ENCODE data around the gene MED12L.

Gene MED12L

DNA sequence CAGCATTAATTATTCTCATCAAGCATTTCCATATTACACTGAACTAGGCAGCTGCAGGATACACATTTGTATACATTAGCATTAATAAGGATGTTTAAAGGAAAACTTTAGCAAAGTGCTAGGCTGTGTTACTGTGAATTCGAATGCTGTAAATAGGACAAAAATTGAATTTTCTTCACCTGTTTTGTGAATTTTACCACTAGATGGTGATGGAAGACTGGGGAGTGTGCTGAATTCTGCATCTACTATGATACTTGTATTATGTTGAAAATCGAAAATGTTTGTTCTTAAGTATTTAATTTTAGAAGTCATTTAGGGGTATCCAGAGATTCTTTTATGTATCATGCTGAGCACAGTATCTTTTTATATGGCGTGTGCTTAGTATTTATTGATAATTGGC lies 205.2 kb downstream of the MED12L start:
- DNase-seq (ENCODE audit: low spot score) = no peak

DNA sequence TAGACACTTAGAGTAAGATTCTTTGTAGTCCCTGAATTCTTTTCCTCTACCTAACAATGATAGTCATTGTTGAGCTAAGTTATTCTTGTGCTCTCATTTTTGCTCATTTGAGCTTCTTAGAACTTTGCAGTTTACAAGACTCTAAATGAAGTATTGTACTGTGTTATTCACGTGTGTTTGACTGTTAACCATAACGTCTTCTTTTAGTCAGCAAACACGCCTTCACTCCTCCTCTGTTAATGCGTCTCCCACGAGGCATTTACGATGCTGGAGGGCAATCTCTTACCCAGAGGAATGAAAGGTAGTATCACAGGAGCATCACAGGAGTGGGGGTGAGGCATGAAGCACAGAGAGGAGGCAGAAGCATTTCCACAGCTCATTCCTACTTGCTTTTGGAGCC lies 207.7 kb downstream of the MED12L start:
- DNase-seq (ENCODE audit: low spot score) = no peak

GRCh38 chr3:151296226-151296625 lies 210.8 kb downstream of the MED12L start:
- no peak for DNase-seq (ENCODE audit: low spot score)

DNA sequence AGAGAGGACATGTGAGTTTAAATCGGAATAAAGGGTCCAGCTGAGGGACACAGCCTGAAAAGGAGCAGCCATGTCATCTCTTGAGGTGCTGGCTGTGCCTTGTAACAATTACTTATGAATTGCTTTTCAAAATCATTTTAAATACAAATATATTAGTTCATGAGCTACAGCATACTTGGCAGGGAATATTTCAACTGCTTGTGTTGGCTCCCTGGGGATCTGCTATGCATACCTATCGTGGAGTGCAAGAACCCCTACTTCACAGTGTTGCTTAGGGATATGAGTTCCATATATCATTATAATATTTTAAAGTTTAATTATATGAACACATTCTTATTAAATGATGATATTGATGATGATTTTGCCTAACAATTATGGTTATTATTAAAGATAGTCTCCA lies 212.0 kb downstream of the MED12L start:
- DNase-seq (ENCODE audit: low spot score) = no peak

DNA sequence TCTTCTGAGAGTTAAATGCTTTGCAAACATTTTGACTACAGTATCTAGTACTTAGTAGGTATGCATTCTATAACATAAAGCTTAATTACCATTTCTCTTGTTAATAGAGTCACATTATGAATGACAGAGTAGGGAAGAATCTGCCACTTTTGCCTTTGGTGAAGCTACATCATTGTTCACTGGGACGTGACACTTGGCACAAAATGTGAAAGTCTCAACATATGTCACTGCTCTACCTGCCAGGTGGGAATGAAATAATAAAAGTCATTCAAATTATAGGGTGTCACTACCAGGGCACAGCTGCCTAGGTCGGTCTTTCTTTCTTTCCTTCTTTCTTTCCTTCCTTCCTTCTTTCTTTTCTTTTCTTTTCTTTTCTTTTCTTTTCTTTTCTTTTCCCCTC lies 213.5 kb downstream of the MED12L start:
- no peak for DNase-seq (ENCODE audit: low spot score)

DNA sequence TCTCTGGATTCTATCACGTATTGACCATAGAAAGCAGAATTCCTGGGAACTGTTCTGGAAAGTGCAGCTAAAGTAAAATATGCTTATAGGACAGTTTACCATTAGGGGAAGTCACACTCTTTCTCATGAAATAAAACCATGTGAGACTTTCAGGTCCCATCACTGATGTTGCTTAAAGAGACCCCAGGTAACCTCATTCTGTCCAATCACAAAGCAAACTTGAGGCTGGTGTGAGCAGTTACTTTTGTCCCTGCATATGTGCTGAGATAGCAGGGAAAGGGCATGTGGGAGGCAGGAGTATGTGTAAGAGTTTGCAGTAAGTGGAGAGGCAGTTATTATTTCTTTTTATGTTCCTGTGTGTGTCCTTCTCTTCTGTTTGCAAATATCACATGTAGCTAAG lies 215.1 kb downstream of the MED12L start:
- DNase-seq (ENCODE audit: low spot score) = no peak

GRCh38 chr3:151301787-151302186 lies 216.3 kb downstream of the MED12L start:
- no peak for DNase-seq (ENCODE audit: low spot score)

GRCh38 chr3:151303751-151304150 lies 218.3 kb downstream of the MED12L start:
- DNase-seq (ENCODE audit: low spot score) = no peak

DNA sequence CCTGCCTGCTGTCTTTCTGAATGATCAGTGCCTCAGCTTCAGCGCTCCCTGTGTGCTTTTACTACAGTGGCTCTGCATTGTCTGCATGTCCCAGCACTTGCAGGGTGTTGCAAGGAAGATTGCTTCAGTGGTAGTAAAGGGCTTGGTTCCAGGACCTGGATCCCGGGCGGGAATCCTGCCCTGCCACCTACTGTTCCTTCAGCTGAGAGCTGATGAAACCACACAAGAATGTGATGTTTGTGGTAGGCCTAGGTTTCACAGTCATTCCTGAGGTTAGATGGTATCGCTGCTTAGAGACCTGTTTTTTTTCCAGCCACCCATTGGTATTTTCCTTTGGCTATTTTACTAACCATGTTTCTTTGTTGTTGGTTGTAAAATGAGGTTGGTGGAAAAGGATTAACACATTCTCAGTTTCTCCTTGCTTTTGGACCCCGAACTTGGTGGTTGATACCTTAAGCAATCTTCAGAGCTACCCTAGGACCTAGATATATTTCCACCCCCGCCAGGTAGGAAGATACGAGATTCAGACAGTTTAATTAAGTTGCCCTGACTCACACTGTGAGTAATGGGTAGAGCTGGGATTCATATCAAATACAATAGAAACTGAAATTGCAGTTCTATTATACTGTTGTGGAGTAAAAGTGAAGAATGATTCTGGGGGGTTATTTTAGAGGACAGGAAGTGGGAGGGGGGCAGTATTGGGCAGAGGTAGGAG lies 219.8 kb downstream of the MED12L start:
- DNase-seq (ENCODE audit: low spot score) = peak; percentile 38

DNA sequence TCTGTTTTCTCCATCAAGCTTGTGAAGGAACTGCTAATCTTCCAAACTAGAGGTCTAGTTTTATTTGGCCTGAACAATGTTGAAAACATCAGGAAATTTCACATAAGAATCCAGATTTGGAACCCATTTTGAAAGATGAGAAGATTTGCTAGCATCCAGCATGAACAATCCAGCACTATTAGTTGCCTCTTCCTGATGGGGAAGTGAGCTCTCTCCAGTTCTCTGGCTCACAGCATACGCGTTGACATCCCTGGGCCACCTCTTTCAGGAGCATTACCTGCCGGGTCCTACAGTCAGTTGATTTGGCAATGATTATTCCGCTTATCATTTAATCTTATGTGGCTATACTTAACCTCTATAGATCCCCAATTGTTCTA lies 220.3 kb downstream of the MED12L start:
- no peak for DNase-seq (ENCODE audit: low spot score)

DNA sequence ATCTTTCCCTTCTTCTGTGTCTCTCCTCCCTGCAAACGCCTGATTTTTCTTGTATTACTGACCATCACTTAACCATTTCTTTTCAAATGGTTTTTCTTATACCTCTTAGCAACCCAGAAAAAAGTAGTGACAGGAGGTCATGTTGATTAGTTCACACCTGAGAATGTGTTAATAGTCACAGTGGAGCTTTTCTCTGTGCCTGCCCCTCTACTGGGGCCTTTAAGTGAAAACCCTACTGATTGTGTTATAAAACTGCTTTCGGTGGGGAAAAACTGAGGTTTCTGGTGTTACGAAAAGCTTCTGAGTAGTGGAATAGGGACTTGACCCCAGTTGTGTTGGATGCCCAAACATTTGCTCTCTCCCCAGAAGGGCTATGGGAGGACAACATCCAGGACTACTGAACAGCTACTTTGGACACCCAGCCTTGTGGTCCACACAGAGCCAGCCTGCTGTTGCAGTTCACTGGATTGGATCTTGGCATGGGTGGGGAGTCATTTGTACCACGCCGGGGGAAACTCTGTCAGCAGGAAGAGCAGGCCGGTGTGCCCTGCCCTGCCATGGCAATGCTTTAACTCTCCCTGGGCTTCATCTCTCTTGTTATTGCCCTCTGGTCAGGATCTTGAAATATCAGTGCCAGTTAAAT lies 220.8 kb downstream of the MED12L start:
- DNase-seq (ENCODE audit: low spot score) = no peak

- DNase-seq (ENCODE audit: low spot score) = no peak
These were observed 221.7 kb downstream of the MED12L start for GRCh38 chr3:151307131-151307530.

DNA sequence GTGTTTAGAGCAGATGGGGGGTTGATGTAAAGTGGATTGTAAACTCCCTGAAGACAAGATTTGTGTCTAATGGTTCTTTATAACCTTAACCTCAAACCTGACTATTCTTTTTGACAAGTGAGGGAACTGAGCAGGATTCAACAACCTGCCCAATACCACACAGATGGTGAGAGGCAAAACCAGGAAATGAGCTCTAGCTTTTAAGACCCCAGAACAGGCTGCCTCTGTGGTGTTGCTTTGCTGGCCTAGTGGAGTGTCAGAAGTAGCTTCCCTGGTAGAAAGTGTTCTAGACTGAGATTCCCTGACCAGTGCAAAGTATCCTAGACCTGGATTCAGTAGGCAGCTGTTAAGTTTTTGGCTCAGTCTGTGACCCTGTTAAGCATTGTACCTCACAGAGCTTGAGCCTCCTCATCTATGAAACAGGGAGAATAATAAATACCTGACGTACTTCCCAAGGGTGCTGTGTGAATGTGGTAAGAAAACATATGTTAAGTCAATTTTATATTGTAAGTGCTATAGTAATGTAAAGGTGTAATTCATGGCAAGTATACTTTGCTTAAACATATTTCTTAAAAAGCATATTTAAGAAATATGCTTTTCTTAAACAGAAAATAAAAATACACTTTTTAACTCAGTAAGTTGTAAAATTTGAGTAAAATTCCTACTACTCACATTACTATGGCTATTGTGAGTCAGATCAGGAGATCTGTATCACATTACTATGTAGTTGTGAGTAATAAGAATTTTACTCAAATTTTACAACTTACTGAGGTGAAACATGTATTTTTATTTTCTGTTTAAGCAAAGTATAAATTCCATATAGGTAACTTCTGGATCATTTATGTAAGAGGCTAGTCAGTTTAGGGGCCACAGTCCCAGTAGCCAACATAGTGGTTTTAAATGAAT lies 222.4 kb downstream of the MED12L start:
- no peak for DNase-seq (ENCODE audit: low spot score)

- DNase-seq (ENCODE audit: low spot score) = no peak
These were observed 224.1 kb downstream of the MED12L start for GRCh38 chr3:151309566-151309965.

- DNase-seq (ENCODE audit: low spot score) = no peak
These were observed 227.5 kb downstream of the MED12L start for GRCh38 chr3:151312972-151313371.

DNA sequence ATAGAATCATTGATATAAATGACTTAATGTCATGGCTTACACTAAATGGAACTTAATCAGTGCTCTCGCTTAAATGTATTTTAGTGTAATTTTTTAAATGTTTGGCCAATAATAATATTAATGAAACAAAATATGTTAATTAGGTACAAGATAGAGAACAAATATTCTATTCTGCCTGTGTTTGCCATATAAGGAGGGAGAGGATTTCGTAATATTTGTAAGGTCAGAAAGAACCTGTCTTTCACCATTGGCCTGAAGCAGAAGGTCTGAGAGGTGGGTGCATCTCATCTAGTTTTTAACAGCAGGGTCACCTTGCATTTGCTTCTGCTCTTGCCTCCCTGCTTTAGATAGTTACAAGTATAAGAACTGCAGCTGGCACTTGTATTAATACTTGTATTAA lies 228.7 kb downstream of the MED12L start:
- DNase-seq (ENCODE audit: low spot score) = no peak

DNA sequence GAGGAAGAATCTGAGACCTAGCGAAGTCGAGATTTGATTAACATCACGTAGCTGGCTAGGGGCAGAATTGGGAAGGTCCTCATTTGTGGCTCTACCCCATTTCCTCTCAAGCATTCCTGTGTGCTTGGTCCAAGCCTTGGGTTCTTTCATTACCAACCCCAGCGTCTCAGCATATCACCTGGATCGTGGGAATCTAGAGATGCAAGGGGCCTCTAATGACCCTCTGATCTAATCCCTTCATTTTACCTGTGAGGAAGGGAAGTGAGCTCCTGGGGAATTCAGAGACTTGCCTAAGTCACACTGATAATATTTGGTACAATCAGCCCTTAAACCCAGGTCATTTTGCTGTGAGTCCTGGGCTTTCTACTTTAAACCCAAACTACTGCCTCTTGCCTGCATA lies 229.1 kb downstream of the MED12L start:
- DNase-seq (ENCODE audit: low spot score) = no peak

GRCh38 chr3:151315136-151315535 lies 229.7 kb downstream of the MED12L start:
- DNase-seq (ENCODE audit: low spot score) = no peak

- DNase-seq (ENCODE audit: low spot score) = no peak
These were observed 230.4 kb downstream of the MED12L start for GRCh38 chr3:151315846-151316245.

GRCh38 chr3:151316267-151316991 lies 231.0 kb downstream of the MED12L start, which contains the start of gene GPR87:
GPR87 (minus strand) TSS chr3:151316820; CDS start chr3:151300100, 16,720 bp downstream.
- no peak for DNase-seq (ENCODE audit: low spot score)

DNA sequence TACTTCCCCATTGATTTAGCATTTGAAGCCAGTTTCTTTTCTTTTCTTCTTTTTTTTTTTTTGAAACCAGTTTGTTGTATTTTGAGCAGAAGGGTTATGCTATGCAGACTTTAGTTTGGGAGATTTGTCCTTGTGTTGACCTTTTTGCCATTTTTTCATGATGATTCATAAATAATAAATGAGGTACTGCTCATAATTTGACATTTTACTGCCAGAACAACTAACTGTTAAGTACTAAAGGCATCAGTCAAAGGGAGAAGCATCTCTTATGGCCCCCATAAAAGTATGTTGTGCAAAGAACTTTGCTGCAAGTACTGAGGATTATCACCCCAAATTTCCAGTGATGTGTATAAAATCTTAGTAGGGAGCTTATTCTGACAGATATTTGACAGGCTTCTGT lies 232.8 kb downstream of the MED12L start:
- no peak for DNase-seq (ENCODE audit: low spot score)

- no peak for DNase-seq (ENCODE audit: low spot score)
These were observed 233.5 kb downstream of the MED12L start for GRCh38 chr3:151318991-151319390.
